Measurements from ENCODE around the gene NOVA1. TPM values are rescaled to one million over a fixed set of nuclear protein-coding genes. Genes with fewer than 3 reads are reported as not detected.

The NOVA1 gene
- total RNA-seq, 1 experiment from 2014 or later = 11.6 TPM

- Mint-ChIP-seq H3K9me3 (no peaks in the 10 kb centered on the region), H3K4me1 (peaks cover 38% of the 10 kb centered on the region), H3K4me3 (peak overlapping the region; percentile 97), H3K36me3 (no peaks in the 10 kb centered on the region), H3K27ac (peak overlapping the region; percentile 88), H3K27me3 (ENCODE audit: low read depth) (peaks cover 10% of the 10 kb centered on the region)
- POLR2A ChIA-PET = interaction anchor here (0.6 to 0.7 kb wide), 3 partner anchors 13 to 546 kb away, joined by 3 to 10 read pairs (median 5); no protein-coding TSS in a partner anchor
- CTCF ChIA-PET = interaction anchor here (0.7 kb wide), 1 partner anchor 235 kb away, joined by 4 read pairs; no protein-coding TSS in a partner anchor
- DNase-seq (ENCODE audit: low spot score) (peak; percentile 12), ATAC-seq (no peak)
- TF ChIP-seq ZNF317 (CRISPR knock-in tag; IDR thresholded peaks at IDR 0.05; ENCODE audit: borderline replicate concordance, low read depth) (no peak), ZNF263 (CRISPR knock-in tag; IDR thresholded peaks at IDR 0.05; ENCODE audit: low read depth) (no peak), RORB (CRISPR knock-in tag; IDR thresholded peaks at IDR 0.05) (no peak), ZNF423 (CRISPR knock-in tag; IDR thresholded peaks at IDR 0.05) (no peak), ATF3 (CRISPR knock-in tag; conservative IDR thresholded peaks at IDR 0.05) (no peak), CBFB (CRISPR knock-in tag; IDR thresholded peaks at IDR 0.05; ENCODE audit: low read depth) (no peak), E2F5 (CRISPR knock-in tag; IDR thresholded peaks at IDR 0.05) (no peak), EMX1 (CRISPR knock-in tag; IDR thresholded peaks at IDR 0.05) (no peak), NFATC4 (CRISPR knock-in tag; IDR thresholded peaks at IDR 0.05) (no peak), MAX (CRISPR knock-in tag; IDR thresholded peaks at IDR 0.05) (no peak), NFE2L1 (CRISPR knock-in tag; IDR thresholded peaks at IDR 0.05) (no peak)
Observed at GRCh38 chr14:26596543-26597061, 1.2 kb downstream of the NOVA1 start.

- Mint-ChIP-seq H3K36me3 (no peaks in the 10 kb centered on the region), H3K4me3 (peak overlapping the region; percentile 97), H3K9me3 (no peaks in the 10 kb centered on the region), H3K27me3 (ENCODE audit: low read depth) (peaks cover 10% of the 10 kb centered on the region), H3K4me1 (peaks cover 38% of the 10 kb centered on the region), H3K27ac (0 out of 2 replicates have a peak overlapping the region, but pooled peaks have one; percentile 88)
- DNase-seq (ENCODE audit: low spot score) = no peak
- POLR2A ChIA-PET = no interaction called here
- no peak for ATAC-seq
- CTCF ChIA-PET = interaction anchor here (1.6 kb wide), 1 partner anchor 135 kb away, joined by 4 read pairs; no protein-coding TSS in a partner anchor
- TF ChIP-seq ZNF317 (CRISPR knock-in tag; IDR thresholded peaks at IDR 0.05; ENCODE audit: borderline replicate concordance, low read depth) = no peak
- no peak for TF ChIP-seq ZMAT4 (CRISPR knock-in tag; IDR thresholded peaks at IDR 0.05)
- TF ChIP-seq ESRRA (CRISPR knock-in tag; IDR thresholded peaks at IDR 0.05; ENCODE audit: borderline replicate concordance) = no peak
- no peak for TF ChIP-seq IRF2 (CRISPR knock-in tag; IDR thresholded peaks at IDR 0.05; ENCODE audit: borderline replicate concordance, low read depth)
- TF ChIP-seq GABPB1 (CRISPR knock-in tag; IDR thresholded peaks at IDR 0.05) = no peak
- no peak for TF ChIP-seq ZSCAN18 (CRISPR knock-in tag; IDR thresholded peaks at IDR 0.05)
- no peak for TF ChIP-seq NFATC4 (CRISPR knock-in tag; IDR thresholded peaks at IDR 0.05)
- TF ChIP-seq ARID4B (CRISPR knock-in tag; IDR thresholded peaks at IDR 0.05; ENCODE audit: borderline replicate concordance) = no peak
- no peak for TF ChIP-seq ZNF671 (CRISPR knock-in tag; IDR thresholded peaks at IDR 0.05)
- no peak for TF ChIP-seq PRDM15 (CRISPR knock-in tag; IDR thresholded peaks at IDR 0.05)
- no peak for TF ChIP-seq CDX4 (CRISPR knock-in tag; IDR thresholded peaks at IDR 0.05; ENCODE audit: borderline replicate concordance)
Observed at GRCh38 chr14:26595926-26596542, 1.8 kb downstream of the NOVA1 start.

All from WTC11 (cell line).